Spleen (tissue), 7 donors: Measurements from ENCODE around the gene PCLO.

ENCODE experiments used
- POLR2AphosphoS5 ChIP-seq, 3 donors: sonication (generic); formaldehyde crosslinking; IDR thresholded peaks; one replicate each; pipeline ENCODE4 v1.5.1; 2017; ENCODE audit warnings: antibody characterized with exemption in 3 of 3
- TF ChIP-seq, protein P1 (sequence below), 11 experiments: fragments of 200-600 bp in 7 of 11; fragments of 450-650 bp in 4 of 11; sonication (generic) in 4 of 11; IDR thresholded peaks in 8 of 11; conservative IDR thresholded peaks in 3 of 11; 1 replicate in 7 of 11; 2 replicates in 4 of 11; pipeline versions ENCODE4 v1.4.0 to v1.8.0; 2016 to 2021; ENCODE audit warnings: antibody characterized with exemption in 11 of 11, inconsistent platforms in 4 of 11, mild to moderate bottlenecking in 1 of 11
- donor health status: DM: no; HTN: no; CAD: no; lungs with moderate emphysema.
- donor health status: DM: no; HTN: no; CAD: no.
- donor health status: DM: no; HTN: no; CAD: no.

DNA sequence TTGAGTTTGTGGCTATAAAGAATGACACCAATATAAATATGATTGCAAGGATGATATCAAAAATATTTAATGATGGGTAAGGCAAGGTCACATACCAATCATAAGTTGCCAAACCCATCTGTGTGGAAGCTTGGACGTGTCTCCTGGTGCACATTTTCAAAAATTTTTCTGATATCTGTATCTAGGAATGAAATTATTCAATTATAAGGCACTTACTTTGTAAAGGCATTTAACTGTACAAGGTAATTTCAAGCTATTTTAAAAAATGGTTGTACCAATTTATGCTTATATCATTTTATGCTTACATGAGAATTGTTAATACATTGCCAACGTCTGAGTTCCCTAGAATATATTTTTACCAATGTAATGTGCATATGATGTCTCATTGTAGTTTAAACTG is 412.7 kb downstream of the PCLO start:
- TF ChIP-seq, protein P1, sequence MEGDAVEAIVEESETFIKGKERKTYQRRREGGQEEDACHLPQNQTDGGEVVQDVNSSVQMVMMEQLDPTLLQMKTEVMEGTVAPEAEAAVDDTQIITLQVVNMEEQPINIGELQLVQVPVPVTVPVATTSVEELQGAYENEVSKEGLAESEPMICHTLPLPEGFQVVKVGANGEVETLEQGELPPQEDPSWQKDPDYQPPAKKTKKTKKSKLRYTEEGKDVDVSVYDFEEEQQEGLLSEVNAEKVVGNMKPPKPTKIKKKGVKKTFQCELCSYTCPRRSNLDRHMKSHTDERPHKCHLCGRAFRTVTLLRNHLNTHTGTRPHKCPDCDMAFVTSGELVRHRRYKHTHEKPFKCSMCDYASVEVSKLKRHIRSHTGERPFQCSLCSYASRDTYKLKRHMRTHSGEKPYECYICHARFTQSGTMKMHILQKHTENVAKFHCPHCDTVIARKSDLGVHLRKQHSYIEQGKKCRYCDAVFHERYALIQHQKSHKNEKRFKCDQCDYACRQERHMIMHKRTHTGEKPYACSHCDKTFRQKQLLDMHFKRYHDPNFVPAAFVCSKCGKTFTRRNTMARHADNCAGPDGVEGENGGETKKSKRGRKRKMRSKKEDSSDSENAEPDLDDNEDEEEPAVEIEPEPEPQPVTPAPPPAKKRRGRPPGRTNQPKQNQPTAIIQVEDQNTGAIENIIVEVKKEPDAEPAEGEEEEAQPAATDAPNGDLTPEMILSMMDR (IDR thresholded peaks at IDR 0.05 in 8 of 11, conservative IDR thresholded peaks at IDR 0.05 in 3 of 11): no peak
- TF ChIP-seq POLR2AphosphoS5 (IDR thresholded peaks at IDR 0.05): no peak
